Measurements from ENCODE around the gene KCNMB3.
"Not testable (repeated sequence)": the region's sequence is repeated elsewhere in the genome, so short reads cannot be mapped to it uniquely, and the experiment has no call there.

Gene KCNMB3

GRCh38 chr3:179264449-179264848 lies 13.5 kb upstream of the KCNMB3 start:
- H3K36me3 ChIP-seq (ENCODE audit: control insufficient read depth, insufficient read depth, low read length), result no peaks in the 10 kb centered on the region
- no peak overlapping the region for H3K4me3 ChIP-seq (replicated peaks; ENCODE audit: low read depth, low read length)
- TF ChIP-seq CTCF (IDR thresholded peaks at IDR 0.05; ENCODE audit: insufficient read depth, low read length, poor library complexity, severe bottlenecking), result no peak
- no peaks in the 10 kb centered on the region for H3K27me3 ChIP-seq (replicated peaks; ENCODE audit: control insufficient read depth, insufficient read depth, low read length)
- DNase-seq (ENCODE audit: extremely low read depth, insufficient read length), result no peak

- Histone ChIP-seq H3K36me3 (ENCODE audit: control insufficient read depth, insufficient read depth, low read length) (no peaks in the 10 kb centered on the region), H3K27me3 (replicated peaks; ENCODE audit: control insufficient read depth, insufficient read depth, low read length) (no peaks in the 10 kb centered on the region), H3K4me3 (replicated peaks; ENCODE audit: low read depth, low read length) (no peak overlapping the region)
- no peak for DNase-seq (ENCODE audit: extremely low read depth, insufficient read length)
- TF ChIP-seq CTCF (IDR thresholded peaks at IDR 0.05; ENCODE audit: insufficient read depth, low read length, poor library complexity, severe bottlenecking), result no peak
These were observed 12.2 kb upstream of the KCNMB3 start for GRCh38 chr3:179263134-179263533.

- DNase-seq (ENCODE audit: extremely low read depth, insufficient read length), result peak; percentile 87
- Histone ChIP-seq H3K27me3 (replicated peaks; ENCODE audit: control insufficient read depth, insufficient read depth, low read length) (no peaks in the 10 kb centered on the region), H3K36me3 (ENCODE audit: control insufficient read depth, insufficient read depth, low read length) (no peaks in the 10 kb centered on the region), H3K4me3 (replicated peaks; ENCODE audit: low read depth, low read length) (peak overlapping the region; percentile 56)
- no peak for TF ChIP-seq CTCF (IDR thresholded peaks at IDR 0.05; ENCODE audit: insufficient read depth, low read length, poor library complexity, severe bottlenecking)
These were observed 10.2 kb upstream of the KCNMB3 start for GRCh38 chr3:179260949-179261765.

GRCh38 chr3:179259959-179260756 lies 9.2 kb upstream of the KCNMB3 start:
- H3K4me3 ChIP-seq (replicated peaks; ENCODE audit: low read depth, low read length); H3K36me3 ChIP-seq (ENCODE audit: control insufficient read depth, insufficient read depth, low read length); H3K27me3 ChIP-seq (replicated peaks; ENCODE audit: control insufficient read depth, insufficient read depth, low read length); DNase-seq (ENCODE audit: extremely low read depth, insufficient read length): not testable (repeated sequence)

- no peak overlapping the region for H3K4me3 ChIP-seq (replicated peaks; ENCODE audit: low read depth, low read length)
- no peak for DNase-seq (ENCODE audit: extremely low read depth, insufficient read length)
- no peaks in the 10 kb centered on the region for H3K36me3 ChIP-seq (ENCODE audit: control insufficient read depth, insufficient read depth, low read length)
- H3K27me3 ChIP-seq (replicated peaks; ENCODE audit: control insufficient read depth, insufficient read depth, low read length), result no peaks in the 10 kb centered on the region
- TF ChIP-seq CTCF (IDR thresholded peaks at IDR 0.05; ENCODE audit: insufficient read depth, low read length, poor library complexity, severe bottlenecking), result no peak
These were observed 7.9 kb upstream of the KCNMB3 start for GRCh38 chr3:179258820-179259219.

GRCh38 chr3:179257742-179258141 lies 6.8 kb upstream of the KCNMB3 start:
- not testable (repeated sequence) for DNase-seq (ENCODE audit: extremely low read depth, insufficient read length); H3K36me3 ChIP-seq (ENCODE audit: control insufficient read depth, insufficient read depth, low read length); H3K4me3 ChIP-seq (replicated peaks; ENCODE audit: low read depth, low read length); H3K27me3 ChIP-seq (replicated peaks; ENCODE audit: control insufficient read depth, insufficient read depth, low read length)

All from GM06990 (cell line).